Measurements from ENCODE around the gene TIGD6.
A peak's percentile ranks its signal among the peaks of the same experiment; 100 is the strongest.

The TIGD6 gene

DNA sequence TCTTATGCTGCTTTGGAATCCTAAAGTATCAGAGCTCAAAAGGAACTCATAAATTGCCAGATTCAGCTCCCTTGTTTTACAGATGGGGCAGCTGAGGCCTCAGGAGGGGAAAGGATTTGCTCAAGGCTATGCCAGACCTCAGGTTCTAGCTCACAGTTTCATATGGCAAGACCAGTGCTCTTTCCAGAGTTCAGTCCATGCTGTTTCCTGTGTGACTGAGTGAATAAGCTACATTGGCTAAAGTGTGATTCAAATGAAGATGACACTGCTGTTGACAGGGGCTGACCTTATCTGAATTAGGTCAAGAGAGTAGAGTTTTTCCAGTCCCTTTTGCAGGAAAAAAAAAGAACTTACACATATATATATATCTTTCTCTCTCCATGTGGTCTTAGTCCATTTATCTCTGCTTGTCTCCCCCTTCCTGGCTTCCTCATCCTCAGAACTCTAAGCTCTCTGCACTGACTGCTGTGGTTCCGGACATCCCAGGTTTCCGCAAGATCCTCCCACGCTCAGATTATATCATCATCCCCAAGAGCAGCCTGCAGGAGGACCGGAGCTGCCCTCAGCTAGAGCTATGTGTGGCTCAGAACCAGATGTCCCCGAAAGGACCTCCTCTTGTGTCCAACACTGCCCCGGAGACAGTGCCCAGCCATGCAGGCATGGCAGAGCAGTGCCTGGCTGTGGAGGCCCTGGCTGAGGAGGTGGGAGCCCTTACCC is 9.4 kb upstream of the TIGD6 start:
- DNase-seq (ENCODE audit: low read depth) = no peak
- no peak overlapping the region for H3K4me3 ChIP-seq (ENCODE audit: low read depth, low read length)
- TF ChIP-seq, protein P1, sequence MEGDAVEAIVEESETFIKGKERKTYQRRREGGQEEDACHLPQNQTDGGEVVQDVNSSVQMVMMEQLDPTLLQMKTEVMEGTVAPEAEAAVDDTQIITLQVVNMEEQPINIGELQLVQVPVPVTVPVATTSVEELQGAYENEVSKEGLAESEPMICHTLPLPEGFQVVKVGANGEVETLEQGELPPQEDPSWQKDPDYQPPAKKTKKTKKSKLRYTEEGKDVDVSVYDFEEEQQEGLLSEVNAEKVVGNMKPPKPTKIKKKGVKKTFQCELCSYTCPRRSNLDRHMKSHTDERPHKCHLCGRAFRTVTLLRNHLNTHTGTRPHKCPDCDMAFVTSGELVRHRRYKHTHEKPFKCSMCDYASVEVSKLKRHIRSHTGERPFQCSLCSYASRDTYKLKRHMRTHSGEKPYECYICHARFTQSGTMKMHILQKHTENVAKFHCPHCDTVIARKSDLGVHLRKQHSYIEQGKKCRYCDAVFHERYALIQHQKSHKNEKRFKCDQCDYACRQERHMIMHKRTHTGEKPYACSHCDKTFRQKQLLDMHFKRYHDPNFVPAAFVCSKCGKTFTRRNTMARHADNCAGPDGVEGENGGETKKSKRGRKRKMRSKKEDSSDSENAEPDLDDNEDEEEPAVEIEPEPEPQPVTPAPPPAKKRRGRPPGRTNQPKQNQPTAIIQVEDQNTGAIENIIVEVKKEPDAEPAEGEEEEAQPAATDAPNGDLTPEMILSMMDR (IDR thresholded peaks at IDR 0.05; ENCODE audit: control insufficient read depth, extremely low read depth, insufficient read depth) = no peak

DNA sequence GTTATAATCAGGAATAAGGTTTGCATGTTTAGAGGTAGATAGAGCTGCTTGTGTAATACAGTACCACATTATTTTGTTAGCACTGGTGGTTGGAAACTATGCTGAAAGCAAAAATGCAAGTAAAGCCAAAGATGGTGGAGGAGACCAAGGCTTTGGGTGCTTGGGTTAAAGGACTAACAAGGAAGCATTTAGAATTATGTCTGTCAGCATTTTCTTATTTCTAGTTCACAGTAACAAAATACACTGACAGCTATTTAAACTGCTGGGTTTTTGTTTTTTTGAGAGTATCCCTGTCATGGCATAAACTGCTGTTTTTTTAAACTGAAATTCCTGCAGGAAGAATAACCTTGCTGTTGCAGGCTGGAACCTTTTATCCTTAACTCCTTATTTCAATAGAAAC is 6.6 kb upstream of the TIGD6 start:
- no peak overlapping the region for H3K4me3 ChIP-seq (ENCODE audit: low read depth, low read length)
- TF ChIP-seq, protein P1 (IDR thresholded peaks at IDR 0.05; ENCODE audit: control insufficient read depth, extremely low read depth, insufficient read depth) = no peak
- DNase-seq (ENCODE audit: low read depth) = no peak

DNA sequence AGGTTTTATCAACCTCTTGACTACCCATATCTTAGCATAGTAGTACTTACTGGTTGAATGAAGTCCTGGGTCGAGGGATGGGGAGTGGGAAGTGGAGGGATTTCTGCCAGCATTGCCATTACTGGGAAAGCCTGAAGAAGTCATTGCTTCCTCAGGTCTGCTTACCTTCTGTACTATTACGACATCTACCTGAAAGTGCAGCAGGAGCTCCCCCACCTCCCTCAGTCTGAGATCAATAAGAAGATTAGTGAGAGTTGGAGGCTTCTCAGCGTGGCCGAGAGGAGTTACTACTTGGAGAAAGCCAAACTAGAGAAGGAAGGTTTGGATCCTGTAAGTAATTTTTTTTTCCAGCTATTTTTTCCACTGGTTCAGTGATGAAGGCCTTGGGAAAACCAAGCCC is 5.9 kb upstream of the TIGD6 start:
- TF ChIP-seq, protein P1 (IDR thresholded peaks at IDR 0.05; ENCODE audit: control insufficient read depth, extremely low read depth, insufficient read depth) = no peak
- DNase-seq (ENCODE audit: low read depth) = no peak
- no peak overlapping the region for H3K4me3 ChIP-seq (ENCODE audit: low read depth, low read length)

DNA sequence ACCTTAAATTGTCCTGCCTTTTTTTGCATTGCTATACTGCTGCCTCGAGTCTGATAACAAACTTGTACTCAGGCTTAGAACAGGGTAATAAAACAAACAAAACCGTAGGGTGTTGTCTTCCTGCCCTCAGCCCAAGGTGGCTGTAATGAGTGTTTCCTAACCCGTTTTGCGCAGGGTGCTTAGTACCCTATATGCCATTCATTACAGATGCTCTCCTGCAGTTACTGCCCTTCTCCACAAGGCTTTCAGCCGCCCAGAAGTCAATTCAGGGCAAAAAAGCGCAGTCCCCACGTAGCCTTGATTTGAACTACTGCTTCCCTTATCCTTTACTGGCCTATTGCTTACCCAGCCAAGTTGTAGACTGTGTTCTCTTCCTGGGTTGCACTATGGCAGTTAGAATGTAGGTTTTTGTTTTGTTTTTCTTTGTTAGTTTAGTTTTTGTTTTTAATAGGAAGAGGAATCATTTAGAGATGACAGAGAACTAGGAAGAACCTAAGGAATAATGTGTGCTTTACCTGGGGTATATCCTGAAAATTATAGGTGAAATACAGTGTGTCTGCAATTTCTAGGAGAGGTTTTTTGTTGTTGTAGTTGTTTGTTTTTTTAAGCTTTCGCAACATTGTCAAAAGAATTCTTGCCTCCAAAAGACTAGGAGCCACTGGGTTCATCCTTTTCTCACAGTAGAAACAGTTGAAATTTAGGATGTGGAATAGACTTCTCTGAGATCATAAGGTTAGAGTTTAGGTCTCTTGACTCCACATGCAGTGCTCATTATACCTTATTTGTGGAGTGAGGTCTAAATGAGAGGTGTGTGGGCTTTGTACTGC is 1.4 kb upstream of the TIGD6 start:
- peak overlapping the region; percentile 64 for H3K4me3 ChIP-seq (ENCODE audit: low read depth, low read length)
- no peak for DNase-seq (ENCODE audit: low read depth)
- TF ChIP-seq, protein P1 (IDR thresholded peaks at IDR 0.05; ENCODE audit: control insufficient read depth, extremely low read depth, insufficient read depth) = peak; percentile 53

DNA sequence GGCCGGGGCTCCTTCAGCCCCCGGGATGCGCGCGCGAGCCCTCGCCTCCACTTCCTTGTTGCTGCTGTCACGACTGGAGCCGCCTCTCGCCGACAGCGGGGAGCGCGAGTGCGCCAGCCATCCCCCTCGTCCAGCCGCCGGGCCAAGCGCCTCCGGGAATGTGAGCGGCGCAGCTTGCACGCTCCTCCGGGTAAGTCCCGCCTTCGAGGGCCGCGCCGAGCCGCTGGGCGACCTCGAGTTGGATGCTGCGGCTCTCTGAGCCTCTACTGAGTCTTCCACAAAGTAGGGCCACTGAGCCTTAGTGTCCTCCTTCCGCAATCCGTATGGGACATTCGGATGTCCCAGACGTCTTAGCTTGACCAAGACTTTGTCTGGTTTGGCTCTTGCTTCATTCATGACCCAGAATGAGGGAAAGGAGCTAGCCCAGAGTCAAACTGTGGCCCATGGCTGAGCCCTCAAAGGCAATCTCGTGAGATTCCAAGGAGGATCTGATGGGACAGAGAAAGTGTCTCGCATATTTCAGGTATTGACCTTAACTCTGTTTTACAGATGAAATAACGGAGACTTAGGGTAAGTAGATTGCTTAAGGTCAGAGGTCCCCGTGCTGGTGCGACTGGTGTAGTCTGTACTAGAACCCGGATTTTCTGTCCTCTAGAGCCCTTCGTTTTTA is 671 bp upstream of the TIGD6 start:
- H3K4me3 ChIP-seq (ENCODE audit: low read depth, low read length) = peak overlapping the region; percentile 64
- DNase-seq (ENCODE audit: low read depth) = no peak
- TF ChIP-seq, protein P1 (IDR thresholded peaks at IDR 0.05; ENCODE audit: control insufficient read depth, extremely low read depth, insufficient read depth) = no peak

DNA sequence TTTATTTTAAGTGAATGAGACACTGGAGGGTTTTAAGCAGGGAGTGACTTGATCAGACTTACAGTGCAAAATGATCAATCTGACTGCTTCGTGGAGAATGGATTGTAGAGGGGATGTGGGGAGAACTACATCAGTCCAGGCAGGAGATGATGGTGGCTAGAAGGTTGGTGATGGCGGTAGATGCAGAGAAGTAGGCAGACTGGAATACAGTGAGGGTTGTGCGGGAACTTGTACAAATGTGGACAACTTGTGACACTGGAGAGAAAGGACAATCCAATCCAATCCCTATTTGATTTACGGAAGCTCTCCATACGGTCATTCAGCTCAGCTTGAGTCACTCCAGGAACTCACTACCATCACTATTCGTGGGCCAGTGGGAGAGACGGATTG is 593 bp downstream of the TIGD6 start:
- DNase-seq (ENCODE audit: low read depth) = no peak
- TF ChIP-seq, protein P1 (IDR thresholded peaks at IDR 0.05; ENCODE audit: control insufficient read depth, extremely low read depth, insufficient read depth) = no peak
- peak overlapping the region; percentile 64 for H3K4me3 ChIP-seq (ENCODE audit: low read depth, low read length)
